GM19035 (cell line): ENCODE measurements around the gene C20orf144.

ENCODE experiments used
- ATAC-seq: cut with Tn5 transposase; IDR thresholded peaks from one replicate; pipeline ENCODE4 v1.9.1; 2021; ENCODE audit not compliant: unreplicated experiment

C20orf144 gene

DNA sequence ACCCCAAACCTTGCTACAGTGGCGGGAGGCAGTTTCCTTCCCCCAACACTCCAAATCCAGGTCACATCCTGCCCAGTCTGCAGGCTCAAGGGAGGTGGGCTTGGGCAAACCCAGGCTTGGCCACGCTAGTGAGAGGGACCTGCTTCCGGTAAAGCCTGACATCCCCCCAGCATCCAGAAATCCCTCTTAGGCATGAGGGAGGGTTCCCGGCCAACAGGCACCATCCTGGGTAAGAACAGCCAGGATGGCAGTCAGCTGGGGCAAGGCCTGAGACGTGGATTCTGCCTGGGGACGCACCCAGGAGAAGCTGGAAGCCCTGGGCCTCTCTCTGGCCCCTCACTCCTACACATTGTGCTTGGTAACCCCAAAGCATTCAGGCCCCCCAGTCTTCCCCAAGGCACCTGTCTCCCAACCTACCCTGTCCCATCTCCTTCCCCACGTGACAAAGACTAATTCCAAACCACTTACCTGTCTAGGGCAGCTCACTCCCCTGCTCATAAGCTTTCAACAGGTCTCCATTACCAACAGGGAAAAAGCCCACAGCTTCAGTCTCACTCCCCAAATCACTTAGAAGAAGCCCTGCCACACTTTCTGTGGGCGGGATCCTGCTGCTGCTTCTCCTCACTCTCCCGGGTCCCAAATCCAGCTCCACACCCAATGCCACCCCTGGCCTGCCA is 2.1 kb downstream of the C20orf144 start:
- ATAC-seq: no peak

DNA sequence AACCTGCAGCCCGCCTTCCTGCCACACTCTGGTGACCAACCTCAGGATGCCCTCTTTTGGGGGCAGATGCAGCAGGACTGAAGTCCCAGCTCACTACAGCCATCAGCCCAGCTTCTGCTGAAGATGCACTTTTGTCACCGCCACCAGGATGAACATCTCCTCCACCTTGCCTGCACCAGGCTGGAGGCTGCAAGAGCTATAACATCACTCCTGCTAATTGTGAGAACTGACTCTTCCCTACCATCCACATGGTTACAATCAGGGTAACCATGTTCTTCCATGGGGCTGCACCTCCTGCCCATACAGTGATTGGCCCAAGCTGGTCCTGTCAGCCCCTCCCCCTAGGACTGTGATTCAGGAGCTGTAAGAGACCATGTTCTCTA is 2.6 kb downstream of the C20orf144 start:
- no peak for ATAC-seq

DNA sequence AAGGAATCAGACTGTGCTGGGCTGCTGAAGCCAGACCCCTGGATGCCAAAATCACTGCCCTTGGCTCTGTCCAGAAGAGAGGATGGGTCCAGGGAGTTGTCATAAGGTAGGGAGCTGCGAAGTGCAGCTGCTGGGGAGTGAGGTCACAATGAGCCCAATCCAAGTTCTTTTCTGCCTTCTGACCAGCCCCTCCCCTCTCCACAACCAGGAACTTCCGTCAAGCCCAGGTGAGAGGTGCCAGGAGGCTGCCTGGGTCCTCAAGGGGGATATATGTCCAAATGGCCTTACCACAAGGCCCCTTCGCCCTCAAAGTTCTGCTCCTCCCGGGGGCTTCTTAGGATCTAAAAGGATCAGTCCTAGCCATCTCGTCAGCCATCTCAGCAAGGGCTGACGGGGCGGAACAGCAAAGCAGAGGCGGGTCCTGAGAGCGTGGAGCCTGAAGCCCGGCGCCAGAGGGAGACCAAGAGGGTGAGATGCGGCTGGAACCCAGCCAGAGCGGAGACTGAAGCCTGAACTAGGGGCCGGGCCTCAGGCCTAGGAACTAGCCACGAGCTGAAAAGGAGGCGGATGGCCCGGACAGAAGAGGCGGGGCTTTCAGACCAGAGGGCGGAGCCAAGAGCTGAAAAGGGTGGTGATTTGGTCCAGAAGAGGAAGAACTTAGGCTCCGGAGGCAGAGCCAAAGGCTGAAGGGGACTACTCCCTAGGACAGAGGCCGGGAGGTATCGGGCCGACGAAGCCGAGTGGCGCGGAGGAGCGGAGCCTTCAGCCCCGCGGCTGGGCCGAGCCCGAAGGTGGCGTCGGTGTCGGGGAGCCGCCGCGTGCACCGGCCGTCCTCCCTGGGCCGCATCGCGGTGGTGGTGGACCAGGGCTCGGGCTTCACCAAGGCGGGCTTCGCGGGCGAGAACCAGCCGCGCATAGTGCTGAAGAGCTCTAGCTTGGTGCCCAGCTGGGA is 4.4 kb downstream of the C20orf144 start, which contains the start of gene ACTL10:
Gene ACTL10, plus strand, starts transcription at position 651 of the 952 bp plus-strand sequence. CDS start 555 bp downstream, outside the sequence.
- peak; percentile 65 for ATAC-seq

DNA sequence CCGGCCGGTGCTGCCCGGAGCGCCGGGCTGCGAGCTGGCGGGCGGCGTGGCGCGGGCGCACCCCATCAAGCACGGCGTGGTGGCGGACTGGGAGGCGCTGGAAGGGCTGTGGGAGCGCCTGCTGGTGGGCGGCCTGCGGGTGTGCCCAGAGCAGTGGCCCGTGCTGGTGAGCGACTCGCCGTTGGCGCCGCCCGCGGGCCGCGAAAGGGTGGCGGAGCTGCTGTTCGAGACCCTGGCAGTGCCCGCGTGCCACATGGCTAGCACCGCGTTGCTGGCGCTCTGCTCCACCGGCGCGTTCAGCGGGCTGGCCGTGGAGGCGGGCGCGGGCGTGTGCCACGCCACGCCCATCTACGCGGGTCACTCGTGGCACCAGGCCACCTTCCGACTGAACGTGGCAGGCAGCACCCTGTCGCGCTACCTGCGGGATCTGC is 5.1 kb downstream of the C20orf144 start:
- peak; percentile 20 for ATAC-seq

DNA sequence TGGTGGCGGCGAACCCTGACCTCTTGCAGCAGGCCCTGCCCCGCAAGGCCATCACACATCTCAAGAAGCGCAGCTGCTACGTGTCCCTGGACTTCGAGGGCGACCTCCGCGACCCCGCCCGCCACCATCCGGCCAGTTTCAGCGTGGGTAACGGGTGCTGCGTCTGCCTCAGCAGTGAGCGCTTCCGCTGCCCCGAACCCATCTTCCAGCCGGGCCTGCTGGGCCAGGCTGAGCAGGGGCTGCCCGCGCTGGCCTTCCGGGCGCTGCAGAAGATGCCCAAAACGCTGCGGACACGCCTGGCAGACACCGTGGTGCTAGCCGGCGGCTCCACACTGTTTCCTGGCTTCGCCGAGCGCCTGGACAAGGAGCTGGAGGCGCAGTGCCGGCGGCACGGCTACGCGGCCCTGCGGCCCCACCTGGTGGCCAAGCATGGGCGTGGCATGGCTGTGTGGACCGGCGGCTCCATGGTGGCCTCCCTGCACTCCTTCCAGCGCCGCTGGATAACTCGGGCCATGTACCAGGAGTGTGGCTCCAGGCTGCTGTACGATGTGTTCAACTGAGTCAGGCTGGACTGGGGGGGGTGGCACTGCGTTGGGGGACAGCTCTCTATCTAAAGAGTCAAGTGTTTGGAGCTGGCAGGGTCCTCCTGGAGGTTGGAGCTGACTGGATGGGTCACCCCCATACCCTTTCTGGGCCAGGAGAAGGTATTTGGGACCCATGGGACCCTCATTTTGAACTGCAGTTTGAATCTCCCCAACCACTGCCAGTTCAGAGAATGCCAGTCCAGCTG is 5.7 kb downstream of the C20orf144 start:
- ATAC-seq: peak; percentile 42

DNA sequence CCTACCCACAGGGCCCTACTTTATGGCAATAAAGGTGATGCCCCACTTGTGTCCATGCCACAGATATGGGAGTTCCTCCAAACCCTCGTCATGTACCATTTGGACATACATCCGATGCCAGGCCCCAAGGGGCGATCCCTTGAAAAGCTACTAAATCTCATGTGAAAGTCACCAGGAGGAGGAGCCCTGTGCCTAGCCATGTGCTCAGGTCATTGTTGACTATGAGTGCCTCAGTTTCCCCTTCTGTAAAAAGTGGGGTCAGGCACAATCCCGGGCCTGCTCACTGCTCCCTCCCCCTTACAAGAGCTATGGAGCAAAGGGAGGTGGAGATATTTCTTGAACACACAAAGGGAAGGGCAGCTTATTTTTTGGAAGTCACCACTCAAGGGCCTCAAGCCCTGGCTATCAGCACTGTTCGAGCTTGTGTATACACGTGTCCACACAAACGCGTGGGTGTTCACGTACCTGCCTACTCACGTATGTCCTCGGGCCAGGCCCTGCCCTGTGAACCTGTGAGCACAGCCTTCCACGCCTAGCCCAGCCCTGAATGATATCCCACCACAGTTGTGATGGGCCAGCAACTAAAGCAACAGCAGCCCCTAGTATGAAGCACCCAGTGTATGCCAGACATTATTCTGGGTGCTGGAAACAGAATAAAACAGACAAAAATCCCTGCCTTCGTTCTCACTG is 6.5 kb downstream of the C20orf144 start:
- ATAC-seq: no peak

DNA sequence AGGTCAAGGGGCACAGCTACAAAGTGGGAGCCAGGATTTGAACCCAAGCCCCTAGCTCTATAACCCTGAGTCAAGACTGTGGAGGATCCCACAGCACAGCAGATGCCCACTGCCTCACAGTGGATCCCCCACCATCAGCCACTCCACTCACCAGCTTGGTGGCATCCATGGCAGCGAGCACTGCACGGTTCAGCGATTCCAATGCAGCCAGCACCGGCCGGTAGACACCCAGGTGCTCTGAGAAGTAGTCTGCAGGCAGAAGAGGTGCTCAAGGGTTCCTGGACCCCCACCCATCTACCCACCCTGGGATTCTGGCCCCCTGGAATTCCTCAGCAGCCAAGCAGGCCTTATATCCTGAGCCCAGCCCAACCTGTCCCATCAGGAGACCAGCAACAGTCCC is 7.1 kb downstream of the C20orf144 start:
- no peak for ATAC-seq

DNA sequence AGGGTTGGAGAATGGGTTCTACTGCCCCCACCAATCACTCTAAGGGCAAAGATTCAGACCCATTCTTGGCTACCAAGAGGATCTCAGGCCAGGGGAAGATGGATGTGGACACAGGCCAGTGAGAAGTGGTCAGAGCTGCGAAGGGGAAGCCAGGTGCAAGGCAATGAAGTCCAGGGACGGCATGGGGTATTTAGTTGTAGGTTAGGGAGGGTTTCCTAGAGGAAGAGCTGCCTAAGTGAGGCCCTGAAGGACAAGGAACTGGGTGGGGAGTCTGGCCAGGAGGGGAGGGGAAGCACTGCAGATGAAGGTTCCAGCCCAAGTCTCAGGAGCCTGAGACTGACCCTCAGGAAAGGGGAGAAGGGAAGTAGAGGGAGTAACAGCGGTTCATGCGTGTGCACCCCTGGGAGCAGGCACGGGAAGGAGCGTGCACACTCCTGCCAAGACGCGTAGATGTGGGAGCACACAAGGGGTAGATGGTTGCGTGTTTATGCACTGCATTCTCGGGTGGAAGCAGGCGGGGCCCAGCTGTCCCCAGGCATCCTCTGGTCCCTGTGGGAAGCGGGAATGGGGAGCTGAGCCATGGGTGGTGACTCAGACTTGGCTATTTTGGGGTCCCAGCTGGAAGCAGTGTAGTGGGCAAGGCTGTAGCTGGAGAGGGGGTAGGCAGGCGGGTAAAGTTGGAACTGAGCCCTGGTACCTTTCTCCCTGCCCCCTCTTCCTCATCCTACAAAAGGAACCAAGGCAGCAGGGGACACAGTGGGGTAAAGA is 7.9 kb downstream of the C20orf144 start:
- no peak for ATAC-seq

DNA sequence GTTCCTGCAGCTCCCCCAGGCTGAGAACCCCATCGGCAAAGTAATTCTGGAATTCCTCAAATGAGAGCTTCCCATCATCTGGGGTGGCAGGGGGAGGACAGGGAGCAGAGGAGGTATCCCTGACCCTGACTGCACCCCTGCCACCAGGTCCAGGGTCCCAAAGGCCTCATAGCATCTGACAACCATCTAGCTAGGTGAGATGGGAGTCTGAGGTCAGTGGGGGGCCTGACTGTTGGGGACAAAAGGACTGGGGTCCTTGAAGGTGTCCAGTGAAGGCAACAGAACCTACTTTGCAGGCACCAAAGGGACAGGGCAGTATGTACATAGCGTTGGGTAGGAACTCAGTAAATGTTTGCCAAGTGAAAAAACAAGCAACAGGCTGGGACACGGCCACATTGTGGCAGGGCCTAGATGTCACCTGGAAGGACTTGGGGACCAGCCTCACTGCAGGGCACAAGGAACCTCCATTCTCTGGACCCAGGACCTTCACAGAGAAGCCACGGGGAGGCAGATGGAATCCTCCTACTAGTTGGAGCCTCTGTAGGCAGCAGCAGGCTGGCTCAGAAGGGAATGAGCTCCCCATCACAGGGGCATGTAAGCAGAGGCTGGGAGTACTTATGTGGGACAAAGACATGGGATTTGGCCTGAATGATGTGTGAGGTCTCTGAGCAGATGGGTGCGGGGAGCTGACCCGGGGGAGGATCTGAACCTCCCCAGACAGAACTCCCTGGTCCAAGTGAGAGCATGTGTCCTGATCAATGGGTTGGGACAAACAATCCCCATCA is 8.8 kb downstream of the C20orf144 start:
- ATAC-seq: no peak

DNA sequence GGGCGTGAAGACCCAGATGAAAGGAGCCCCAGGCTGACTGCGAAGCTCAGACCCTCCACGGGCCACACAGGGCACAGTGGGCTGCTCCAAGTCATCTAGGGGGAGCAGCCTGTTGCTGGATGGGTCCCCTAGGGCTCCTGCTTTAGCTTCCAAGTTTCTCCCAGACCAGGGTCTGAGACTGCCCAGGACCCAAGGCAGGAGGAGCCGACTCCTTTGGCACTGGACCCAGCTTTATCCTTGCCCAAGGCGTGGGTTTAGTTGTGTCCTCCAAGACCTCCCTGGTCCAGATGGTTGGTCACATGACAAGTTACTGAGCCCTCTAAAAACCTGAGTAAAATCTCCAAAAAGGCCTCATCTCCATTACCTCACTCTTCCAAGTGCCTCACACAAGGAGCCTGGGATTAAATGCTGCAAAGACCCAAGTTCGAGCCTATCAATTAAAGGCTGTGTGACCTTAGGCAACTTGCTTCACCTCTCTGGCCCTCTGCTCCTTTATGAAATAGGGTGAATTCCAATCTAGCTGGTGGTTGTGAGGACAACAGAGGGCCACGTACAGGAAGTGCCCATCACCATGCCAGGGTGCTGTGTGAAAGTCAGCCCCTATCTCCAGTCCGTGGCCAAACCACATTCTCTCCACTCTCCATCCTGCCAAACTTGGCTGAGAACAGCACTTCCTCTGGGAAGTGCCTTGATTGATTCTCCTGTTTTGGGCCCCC is 9.6 kb downstream of the C20orf144 start:
- no peak for ATAC-seq

DNA sequence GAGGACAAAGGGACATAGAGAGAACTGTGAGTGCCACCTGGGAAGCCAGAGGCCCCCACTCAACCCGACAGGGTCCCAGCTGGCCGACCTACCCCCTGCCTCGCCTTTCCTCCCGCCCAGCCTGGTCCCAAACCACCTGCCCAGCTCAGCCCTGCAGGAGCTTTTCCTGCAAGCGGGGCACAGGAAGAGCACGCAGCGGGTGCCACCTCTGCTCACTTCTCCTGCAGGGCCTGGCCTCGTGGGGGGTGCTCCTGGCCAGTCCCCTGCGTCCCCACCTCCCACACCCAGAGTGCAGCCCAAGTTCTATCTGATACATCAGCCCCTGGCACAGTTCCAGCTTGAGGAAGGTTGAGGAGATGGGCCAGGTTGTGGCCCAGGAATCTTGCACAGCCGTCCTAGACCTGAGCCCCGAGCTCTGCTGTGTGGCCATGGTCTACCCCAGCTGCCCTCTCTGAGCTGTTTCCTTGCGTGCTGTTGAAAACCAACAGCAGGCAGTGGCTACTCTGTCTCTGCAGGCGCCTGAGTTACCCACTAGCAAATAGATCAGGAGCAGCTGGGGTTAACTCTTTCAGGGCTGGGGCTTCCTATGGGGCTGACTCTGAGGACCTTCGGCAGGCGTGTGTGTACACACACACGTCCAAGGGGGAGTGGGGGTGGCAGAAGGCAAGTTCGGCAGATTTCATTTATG is 10.4 kb downstream of the C20orf144 start:
- ATAC-seq: no peak

DNA sequence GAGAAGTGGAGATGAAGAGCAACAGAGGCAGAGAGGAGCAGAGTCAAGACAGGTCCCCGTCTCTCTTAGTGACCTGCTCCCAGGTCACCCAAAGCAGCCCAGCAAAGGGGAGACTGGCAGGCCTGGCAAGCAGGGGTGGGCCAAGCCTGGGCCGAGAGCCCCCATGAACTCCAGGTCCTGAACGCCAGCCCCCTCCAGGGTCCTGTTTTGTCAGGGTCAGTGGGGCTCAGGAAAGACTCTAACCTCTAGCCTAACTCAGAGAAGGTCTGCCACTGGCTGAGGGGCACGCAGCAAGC is 10.9 kb downstream of the C20orf144 start:
- no peak for ATAC-seq

DNA sequence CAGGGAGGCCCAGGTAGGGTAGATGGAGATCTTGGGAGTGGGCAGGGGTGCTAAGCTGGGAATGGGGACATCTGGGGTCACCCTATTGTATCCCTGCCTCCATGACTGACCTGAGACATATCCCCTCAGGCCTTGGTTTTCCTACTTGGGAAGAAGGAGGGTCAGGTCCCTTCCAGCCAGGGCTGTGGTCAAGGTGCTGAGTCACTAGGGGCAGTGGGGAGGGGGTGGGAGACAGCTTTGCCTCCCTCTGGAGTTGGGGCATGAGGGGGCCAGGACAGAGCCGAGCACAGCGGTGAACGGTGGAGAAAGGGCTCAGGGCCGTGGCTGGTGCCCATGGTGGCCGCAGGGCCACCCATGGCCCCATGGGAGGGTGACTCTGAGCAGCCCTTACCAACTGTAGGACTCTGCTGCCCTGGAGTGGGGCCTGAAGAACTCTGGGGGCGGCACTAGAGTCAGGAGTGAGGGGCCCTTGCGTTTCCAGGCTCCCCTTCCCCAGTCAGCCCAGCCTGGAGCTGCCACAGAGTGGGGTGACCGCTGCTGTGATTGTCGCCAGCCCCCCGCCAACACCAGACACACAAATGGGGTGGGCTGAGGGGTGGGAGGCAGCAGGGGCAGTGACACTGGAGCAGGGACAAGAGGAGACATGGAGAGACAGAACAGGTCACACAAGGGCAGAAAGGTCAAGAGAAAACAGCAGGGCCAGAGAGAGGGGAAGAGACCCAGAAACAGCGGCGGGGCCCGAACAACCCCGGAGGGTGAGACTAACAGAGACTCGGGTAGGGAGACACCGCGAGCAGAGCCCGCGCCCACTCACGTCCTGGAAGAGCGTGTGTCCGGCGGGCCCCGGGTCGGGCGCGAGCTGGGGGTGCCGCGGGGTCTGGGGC is 11.5 kb downstream of the C20orf144 start:
- ATAC-seq: no peak

DNA sequence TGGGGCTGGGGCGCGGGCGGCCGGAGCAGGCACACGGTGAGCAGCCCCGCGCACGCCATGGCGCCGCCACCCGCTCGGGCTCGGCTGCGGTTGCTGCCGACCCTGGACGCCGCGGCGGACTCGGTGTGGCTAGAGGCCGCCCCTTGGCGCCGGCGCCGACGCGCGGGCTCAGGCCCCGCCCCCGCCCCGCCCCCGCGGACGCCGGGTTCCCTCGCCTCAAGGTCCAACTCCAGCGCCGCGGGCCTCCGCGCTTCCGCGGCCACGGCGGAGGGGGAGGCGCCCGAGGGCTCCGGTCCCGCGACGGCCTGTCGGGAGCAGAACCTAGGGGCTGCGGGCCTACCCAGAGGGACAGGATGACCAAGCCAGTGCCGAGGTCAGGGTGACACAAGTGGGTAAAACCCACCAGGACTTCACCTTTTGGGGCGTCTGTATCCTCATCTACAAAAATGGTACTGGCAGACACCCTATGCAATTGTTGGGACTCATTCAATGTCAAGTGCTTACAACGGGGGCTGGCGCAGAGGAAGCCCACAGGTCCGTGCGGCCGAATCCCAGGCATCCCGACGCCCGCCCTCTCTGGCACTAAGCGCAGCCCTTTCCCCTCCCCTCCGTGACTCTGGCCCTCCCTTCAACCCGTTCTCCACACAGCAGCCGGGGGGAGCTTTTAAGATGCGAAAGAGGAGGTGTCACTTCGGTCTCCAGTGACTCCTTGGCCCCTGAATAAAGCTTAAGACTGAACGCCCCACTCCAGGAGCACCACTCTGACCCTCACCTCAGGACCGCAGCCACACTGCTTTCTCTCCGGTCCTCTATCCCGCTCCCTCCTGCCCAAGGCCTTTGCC is 12.4 kb downstream of the C20orf144 start, which contains the start of gene NECAB3:
Gene NECAB3, minus strand, starts transcription at position 135 of the 842 bp plus-strand sequence. Its CDS starts 76 bp downstream, at position 59.
- ATAC-seq: peak; percentile 66

DNA sequence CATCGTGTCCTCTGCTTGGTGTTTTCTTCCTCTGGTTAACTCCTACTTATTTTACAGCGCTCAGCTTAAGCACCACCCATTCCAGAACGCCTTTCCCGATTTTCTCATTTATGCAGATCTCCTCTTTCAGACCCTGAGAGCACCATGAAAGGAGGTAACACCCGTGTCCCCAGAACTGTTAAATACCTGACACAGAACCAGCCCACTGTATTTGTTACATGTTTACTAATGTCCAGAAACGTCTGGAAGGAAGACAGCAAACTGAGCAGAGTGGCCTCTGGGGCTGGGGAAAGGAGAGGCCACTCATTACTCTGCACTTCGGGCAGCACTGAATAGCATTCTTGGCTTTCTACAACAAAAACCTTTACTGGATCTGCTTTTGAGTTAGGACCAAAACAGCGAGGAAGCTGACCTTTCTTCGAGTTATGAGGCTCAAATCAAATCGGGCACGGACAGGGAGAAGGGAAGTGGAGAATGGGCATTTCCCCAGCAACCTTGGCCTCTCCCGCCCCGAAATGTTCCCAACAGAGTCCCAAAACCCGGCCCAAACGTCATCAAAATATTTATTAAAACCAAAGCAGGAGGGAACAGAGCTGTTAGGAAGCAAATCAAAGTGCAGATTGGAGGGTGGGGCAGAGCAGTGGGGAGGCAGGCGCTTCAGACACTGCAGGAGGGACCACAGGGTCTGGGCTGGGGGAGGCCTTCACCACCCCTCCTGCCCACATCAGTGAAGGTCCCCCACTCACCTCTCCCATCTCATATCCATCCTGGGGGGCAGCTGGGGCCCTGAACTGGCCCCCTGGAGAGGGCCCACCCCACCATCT is 13.2 kb downstream of the C20orf144 start:
- no peak for ATAC-seq
